Measurements from ENCODE around the gene FABP1.

The FABP1 gene

GRCh38 chr2:88136817-88137216 is 9.0 kb upstream of the FABP1 start:
- no peak for DNase-seq

- no peak for DNase-seq
These were observed 6.0 kb upstream of the FABP1 start for GRCh38 chr2:88133875-88134274.

GRCh38 chr2:88131999-88132368 is 4.1 kb upstream of the FABP1 start:
- DNase-seq, result no peak

- no peak for DNase-seq
These were observed 3.5 kb upstream of the FABP1 start for GRCh38 chr2:88131201-88131998.

GRCh38 chr2:88129313-88129959 is 1.6 kb upstream of the FABP1 start:
- no peak for DNase-seq

GRCh38 chr2:88128654-88129312 is 921 bp upstream of the FABP1 start:
- no peak for DNase-seq

- no peak for DNase-seq
These were observed 299 bp downstream of the FABP1 start for GRCh38 chr2:88127638-88127887.

- no peak for DNase-seq
These were observed 857 bp downstream of the FABP1 start for GRCh38 chr2:88126772-88127637.

GRCh38 chr2:88125924-88126771 is 1.7 kb downstream of the FABP1 start:
- no peak for DNase-seq

- DNase-seq, result no peak
These were observed 2.4 kb downstream of the FABP1 start for GRCh38 chr2:88125344-88125923.

- no peak for DNase-seq
These were observed 3.6 kb downstream of the FABP1 start for GRCh38 chr2:88123975-88124917.

- no peak for DNase-seq
These were observed 4.5 kb downstream of the FABP1 start for GRCh38 chr2:88123164-88123974.

GRCh38 chr2:88122141-88122884 is 5.5 kb downstream of the FABP1 start:
- no peak for DNase-seq

GRCh38 chr2:88121678-88122077 is 6.2 kb downstream of the FABP1 start:
- DNase-seq, result no peak

GRCh38 chr2:88117973-88118372 is 9.9 kb downstream of the FABP1 start:
- DNase-seq, result no peak

GRCh38 chr2:88116669-88117432 is 11.0 kb downstream of the FABP1 start:
- no peak for DNase-seq

- no peak for DNase-seq
These were observed 11.9 kb downstream of the FABP1 start for GRCh38 chr2:88115825-88116518.

GRCh38 chr2:88114889-88115288 is 13.0 kb downstream of the FABP1 start:
- no peak for DNase-seq

Data from stimulated activated CD4-positive, alpha-beta T cell treated with anti-CD3 and anti-CD28 coated beads, Interleukin-15, amount 100 ng/mL, for 24 hours (primary cell).